ENCODE results near the gene PDGFA. TPM values are rescaled to one million over a fixed set of nuclear protein-coding genes. Genes with fewer than 3 reads are reported as not detected.

Gene PDGFA
- total RNA-seq, 1 experiment from 2014 or later: 129 TPM

DNA sequence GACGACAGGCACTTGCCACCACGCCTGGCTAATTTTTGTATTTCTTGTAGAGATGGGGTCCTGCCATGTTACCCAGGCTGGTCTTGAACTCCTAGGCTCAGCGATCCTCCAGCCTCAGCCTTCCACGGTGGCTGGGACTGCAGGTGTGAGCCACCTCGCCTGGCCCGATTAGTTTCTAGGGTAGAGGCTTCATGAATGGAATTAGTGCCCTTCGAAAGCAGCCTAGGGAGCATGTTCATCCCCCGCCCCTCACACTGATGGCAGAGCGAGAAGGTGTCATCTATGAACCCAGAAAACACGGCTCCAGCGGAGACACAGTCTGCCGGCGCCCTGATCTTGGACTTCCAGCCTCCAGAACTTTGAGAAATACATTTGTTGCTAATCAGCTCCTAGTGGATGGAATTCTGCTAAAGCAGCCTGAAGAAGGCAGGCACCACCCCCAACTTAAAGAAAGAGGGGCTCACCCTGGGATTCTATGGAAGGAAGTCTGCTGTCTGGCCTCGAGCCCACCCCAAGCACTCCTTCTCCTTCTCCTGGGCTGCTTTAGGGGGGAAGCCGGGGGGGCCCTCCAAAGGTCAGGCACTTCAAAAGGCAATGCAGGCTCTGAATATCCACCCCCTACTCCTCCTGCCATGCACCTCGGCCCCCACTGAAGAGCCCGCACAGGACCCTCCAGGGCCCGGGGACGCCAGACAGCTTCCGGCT, 10.1 kb downstream of the PDGFA start (continued):
- no peak for TF ChIP-seq ATF6 (CRISPR knock-in tag; IDR thresholded peaks at IDR 0.05)
- TF ChIP-seq, protein P1, sequence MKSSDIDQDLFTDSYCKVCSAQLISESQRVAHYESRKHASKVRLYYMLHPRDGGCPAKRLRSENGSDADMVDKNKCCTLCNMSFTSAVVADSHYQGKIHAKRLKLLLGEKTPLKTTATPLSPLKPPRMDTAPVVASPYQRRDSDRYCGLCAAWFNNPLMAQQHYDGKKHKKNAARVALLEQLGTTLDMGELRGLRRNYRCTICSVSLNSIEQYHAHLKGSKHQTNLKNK (CRISPR knock-in tag; IDR thresholded peaks at IDR 0.05): no peak
- no peak for TF ChIP-seq ATF2 (CRISPR knock-in tag; IDR thresholded peaks at IDR 0.05; ENCODE audit: borderline replicate concordance, low read depth)

GRCh38 chr7:508461-509170, 11.0 kb downstream of the PDGFA start:
- H3K36me3 Mint-ChIP-seq: peaks cover 23% of the 10 kb centered on the region
- H3K4me3 Mint-ChIP-seq: no peak overlapping the region
- CTCF ChIA-PET: no interaction called here
- no peak for TF ChIP-seq RELA (CRISPR knock-in tag; IDR thresholded peaks at IDR 0.05; ENCODE audit: borderline replicate concordance)
- no peaks in the 10 kb centered on the region for H3K27me3 Mint-ChIP-seq (ENCODE audit: low read depth)
- H3K27ac Mint-ChIP-seq: no peak overlapping the region
- H3K4me1 Mint-ChIP-seq: peaks cover 20% of the 10 kb centered on the region
- DNase-seq (ENCODE audit: low spot score) (no peak), ATAC-seq (no peak)
- no peaks in the 10 kb centered on the region for H3K9me3 Mint-ChIP-seq
- POLR2A ChIA-PET: no interaction called here

DNA sequence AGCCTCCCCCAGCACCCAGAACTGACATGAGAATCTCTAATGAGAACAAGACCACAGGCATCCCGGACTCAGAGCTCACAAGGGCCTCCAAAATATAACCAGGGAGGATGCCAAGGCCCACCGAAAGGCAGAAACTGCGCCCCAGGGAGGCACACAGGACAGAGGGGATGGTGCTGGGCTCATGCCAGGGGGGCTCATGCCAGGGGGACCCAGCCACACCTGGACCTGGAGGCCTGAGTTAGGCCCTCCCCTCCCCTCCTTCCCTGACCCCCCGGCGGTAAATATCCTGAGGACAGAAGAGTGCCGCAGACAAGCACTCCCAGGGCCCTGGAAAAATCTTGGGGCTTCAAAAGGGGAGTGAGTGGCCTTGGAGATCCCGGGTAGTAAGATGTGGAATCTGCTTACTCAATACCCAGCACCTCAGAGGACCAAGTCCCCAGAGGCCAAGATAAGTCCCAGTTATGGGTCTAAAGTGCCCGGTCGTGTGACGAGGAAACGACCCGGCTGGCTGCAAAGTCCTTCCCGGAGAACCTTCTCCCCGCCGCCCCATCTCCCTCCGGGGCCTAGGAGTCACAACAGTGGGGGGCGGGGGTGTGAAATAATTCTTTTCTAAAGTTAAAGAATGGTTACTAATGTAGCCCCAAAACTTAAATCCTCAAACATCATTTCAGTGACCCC, 11.9 kb downstream of the PDGFA start:
- no peaks in the 10 kb centered on the region for H3K27me3 Mint-ChIP-seq (ENCODE audit: low read depth)
- H3K9me3 Mint-ChIP-seq: no peaks in the 10 kb centered on the region
- no peak overlapping the region for H3K27ac Mint-ChIP-seq
- DNase-seq (ENCODE audit: low spot score) (no peak), ATAC-seq (no peak)
- no peak overlapping the region for H3K4me3 Mint-ChIP-seq
- peaks cover 22% of the 10 kb centered on the region for H3K36me3 Mint-ChIP-seq
- CTCF ChIA-PET: no interaction called here
- H3K4me1 Mint-ChIP-seq: peaks cover 17% of the 10 kb centered on the region
- POLR2A ChIA-PET: no interaction called here
- TF ChIP-seq TEAD4 (CRISPR knock-in tag; IDR thresholded peaks at IDR 0.05) (no peak), RELA (CRISPR knock-in tag; IDR thresholded peaks at IDR 0.05; ENCODE audit: borderline replicate concordance) (no peak), GRHL2 (CRISPR knock-in tag; IDR thresholded peaks at IDR 0.05; ENCODE audit: insufficient replicate concordance, severe bottlenecking) (no peak), E2F5 (CRISPR knock-in tag; IDR thresholded peaks at IDR 0.05) (no peak), SP1 (CRISPR knock-in tag; conservative IDR thresholded peaks at IDR 0.05) (no peak), ZNF532 (CRISPR knock-in tag; IDR thresholded peaks at IDR 0.05; ENCODE audit: borderline replicate concordance) (no peak), USF1 (CRISPR knock-in tag; IDR thresholded peaks at IDR 0.05) (no peak), ZBTB43 (CRISPR knock-in tag; IDR thresholded peaks at IDR 0.05) (no peak), IRF2 (CRISPR knock-in tag; IDR thresholded peaks at IDR 0.05; ENCODE audit: borderline replicate concordance, low read depth) (no peak), FOXK1 (CRISPR knock-in tag; IDR thresholded peaks at IDR 0.05) (no peak), ATF1 (CRISPR knock-in tag; IDR thresholded peaks at IDR 0.05) (no peak)
- TF ChIP-seq, protein P2, sequence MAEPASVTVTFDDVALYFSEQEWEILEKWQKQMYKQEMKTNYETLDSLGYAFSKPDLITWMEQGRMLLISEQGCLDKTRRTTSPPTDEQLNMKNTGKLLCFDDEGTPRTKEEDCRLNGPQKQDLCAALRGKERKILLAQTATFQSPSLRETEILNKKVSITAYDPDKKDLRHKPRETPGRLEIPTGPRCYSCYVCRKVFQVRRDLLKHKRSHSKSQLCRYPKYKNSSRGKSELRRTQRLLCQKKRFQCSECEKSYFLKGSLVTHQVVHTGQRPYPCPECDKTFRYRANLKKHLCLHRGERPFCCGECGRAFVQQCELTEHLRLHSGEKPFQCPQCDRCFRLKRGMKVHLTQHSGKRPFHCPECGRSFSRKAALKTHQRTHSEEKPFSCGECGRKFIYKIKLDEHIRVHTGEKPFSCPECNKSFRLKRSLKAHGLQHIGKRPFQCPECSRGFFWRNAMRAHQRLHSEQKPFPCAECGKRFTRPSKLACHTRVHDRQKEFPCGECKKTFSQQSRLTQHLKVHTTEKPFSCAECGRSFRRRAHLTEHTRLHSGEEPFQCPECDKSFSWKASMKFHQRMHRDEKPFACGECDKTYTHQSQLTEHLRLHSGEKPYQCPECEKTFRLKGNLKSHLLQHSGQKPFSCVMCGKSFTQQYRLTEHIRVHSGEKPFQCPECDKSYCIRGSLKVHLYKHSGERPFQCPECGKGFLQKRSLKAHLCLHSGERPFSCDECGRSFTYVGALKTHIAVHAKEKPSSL (CRISPR knock-in tag; conservative IDR thresholded peaks at IDR 0.05): no peak
